ENCODE results near the gene FZD4.

DNA sequence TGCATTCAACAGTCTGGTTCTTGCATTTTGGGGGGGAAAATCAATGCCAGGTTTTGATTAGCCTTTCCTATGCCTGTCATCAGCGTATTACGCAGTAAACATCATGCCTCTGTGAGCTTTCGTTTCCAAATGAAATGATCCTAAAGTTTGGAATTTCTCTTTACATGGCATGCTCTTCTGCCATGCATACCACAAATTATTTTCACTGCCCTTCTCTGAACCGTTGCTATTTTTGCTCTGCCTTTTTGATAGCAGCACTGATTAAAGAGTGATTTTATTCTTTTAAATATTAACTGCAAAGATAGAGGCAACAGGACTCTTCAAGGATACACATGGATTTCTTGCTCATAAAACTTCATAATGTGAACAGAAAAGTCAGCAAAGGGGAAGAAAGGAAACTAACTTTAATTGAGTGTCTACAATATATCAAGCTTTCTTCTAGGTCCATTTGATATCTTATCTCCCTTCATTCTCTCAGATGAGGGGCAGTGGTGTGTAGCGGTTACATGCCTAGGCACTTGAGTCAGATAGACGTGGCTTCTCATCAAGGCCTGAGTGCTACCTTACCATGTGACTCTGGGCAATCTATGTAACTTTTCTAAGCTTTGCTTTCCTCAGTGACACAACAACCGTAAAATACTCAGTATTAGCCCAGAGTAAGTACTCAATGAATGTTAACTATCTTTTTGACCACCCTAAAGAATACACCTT is 25.0 kb upstream of the FZD4 start:
- TF ChIP-seq, protein P1, sequence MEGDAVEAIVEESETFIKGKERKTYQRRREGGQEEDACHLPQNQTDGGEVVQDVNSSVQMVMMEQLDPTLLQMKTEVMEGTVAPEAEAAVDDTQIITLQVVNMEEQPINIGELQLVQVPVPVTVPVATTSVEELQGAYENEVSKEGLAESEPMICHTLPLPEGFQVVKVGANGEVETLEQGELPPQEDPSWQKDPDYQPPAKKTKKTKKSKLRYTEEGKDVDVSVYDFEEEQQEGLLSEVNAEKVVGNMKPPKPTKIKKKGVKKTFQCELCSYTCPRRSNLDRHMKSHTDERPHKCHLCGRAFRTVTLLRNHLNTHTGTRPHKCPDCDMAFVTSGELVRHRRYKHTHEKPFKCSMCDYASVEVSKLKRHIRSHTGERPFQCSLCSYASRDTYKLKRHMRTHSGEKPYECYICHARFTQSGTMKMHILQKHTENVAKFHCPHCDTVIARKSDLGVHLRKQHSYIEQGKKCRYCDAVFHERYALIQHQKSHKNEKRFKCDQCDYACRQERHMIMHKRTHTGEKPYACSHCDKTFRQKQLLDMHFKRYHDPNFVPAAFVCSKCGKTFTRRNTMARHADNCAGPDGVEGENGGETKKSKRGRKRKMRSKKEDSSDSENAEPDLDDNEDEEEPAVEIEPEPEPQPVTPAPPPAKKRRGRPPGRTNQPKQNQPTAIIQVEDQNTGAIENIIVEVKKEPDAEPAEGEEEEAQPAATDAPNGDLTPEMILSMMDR (IDR thresholded peaks at IDR 0.05; ENCODE audit: extremely low read depth in 1 of 2, insufficient read depth in 1 of 2, low read depth in 1 of 2, low read length in 2 of 2): no peak
- TF ChIP-seq EZH2 (IDR thresholded peaks at IDR 0.05; ENCODE audit: borderline replicate concordance, low read depth, low read length, severe bottlenecking) (no peak), POLR2A (IDR thresholded peaks at IDR 0.05; ENCODE audit: low read depth, low read length) (no peak), MYC (IDR thresholded peaks at IDR 0.05; ENCODE audit: low read depth, low read length) (no peak), POLR2AphosphoS5 (IDR thresholded peaks at IDR 0.05; ENCODE audit: insufficient read depth, low read depth, low read length) (no peak), JUN (IDR thresholded peaks at IDR 0.05; ENCODE audit: borderline replicate concordance, insufficient read depth, insufficient read length, low read depth) (no peak)
- TF ChIP-seq, protein P2, sequence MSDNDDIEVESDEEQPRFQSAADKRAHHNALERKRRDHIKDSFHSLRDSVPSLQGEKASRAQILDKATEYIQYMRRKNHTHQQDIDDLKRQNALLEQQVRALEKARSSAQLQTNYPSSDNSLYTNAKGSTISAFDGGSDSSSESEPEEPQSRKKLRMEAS (IDR thresholded peaks at IDR 0.05; ENCODE audit: insufficient read depth, insufficient read length): no peak
